ENCODE measurements around the gene SYNM.

SYNM gene

DNA sequence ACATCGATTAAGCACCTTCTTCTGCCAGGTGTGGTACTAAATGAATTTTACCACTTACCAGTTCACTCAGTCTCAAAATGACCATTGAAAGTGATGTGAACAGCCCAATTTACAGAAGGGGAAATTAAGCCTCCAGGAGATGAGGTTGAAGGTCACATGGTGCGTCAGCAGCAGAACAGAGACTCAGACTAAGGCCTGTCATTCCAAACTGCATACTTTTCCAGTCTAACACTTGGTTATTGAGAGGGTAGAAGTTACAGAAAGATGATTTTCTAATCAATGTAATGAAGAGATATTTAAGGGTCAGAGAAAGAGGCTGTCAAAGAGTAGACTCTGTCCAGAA is 76.1 kb downstream of the SYNM start:
- TF ChIP-seq, protein P1, sequence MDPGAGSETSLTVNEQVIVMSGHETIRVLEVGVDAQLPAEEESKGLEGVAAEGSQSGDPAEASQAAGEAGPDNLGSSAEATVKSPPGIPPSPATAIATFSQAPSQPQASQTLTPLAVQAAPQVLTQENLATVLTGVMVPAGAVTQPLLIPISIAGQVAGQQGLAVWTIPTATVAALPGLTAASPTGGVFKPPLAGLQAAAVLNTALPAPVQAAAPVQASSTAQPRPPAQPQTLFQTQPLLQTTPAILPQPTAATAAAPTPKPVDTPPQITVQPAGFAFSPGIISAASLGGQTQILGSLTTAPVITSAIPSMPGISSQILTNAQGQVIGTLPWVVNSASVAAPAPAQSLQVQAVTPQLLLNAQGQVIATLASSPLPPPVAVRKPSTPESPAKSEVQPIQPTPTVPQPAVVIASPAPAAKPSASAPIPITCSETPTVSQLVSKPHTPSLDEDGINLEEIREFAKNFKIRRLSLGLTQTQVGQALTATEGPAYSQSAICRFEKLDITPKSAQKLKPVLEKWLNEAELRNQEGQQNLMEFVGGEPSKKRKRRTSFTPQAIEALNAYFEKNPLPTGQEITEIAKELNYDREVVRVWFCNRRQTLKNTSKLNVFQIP (CRISPR knock-in tag; IDR thresholded peaks at IDR 0.05; ENCODE audit: borderline replicate concordance, low read depth) = no peak
- TF ChIP-seq, protein P2, sequence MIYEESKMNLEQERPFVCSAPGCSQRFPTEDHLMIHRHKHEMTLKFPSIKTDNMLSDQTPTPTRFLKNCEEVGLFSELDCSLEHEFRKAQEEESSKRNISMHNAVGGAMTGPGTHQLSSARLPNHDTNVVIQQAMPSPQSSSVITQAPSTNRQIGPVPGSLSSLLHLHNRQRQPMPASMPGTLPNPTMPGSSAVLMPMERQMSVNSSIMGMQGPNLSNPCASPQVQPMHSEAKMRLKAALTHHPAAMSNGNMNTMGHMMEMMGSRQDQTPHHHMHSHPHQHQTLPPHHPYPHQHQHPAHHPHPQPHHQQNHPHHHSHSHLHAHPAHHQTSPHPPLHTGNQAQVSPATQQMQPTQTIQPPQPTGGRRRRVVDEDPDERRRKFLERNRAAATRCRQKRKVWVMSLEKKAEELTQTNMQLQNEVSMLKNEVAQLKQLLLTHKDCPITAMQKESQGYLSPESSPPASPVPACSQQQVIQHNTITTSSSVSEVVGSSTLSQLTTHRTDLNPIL (CRISPR knock-in tag; IDR thresholded peaks at IDR 0.05; ENCODE audit: low read depth) = no peak
- TF ChIP-seq GLIS3 (CRISPR knock-in tag; IDR thresholded peaks at IDR 0.05) (no peak), ZC3H10 (CRISPR knock-in tag; IDR thresholded peaks at IDR 0.05) (no peak), ZFP3 (CRISPR knock-in tag; IDR thresholded peaks at IDR 0.05) (no peak), ZNF8 (CRISPR knock-in tag; IDR thresholded peaks at IDR 0.05) (no peak), CSDC2 (CRISPR knock-in tag; IDR thresholded peaks at IDR 0.05) (no peak), ZNF70 (CRISPR knock-in tag; IDR thresholded peaks at IDR 0.05) (no peak), BACH2 (CRISPR knock-in tag; IDR thresholded peaks at IDR 0.05; ENCODE audit: borderline replicate concordance) (no peak), TOX (CRISPR knock-in tag; IDR thresholded peaks at IDR 0.05; ENCODE audit: borderline replicate concordance) (no peak), ESRRG (CRISPR knock-in tag; IDR thresholded peaks at IDR 0.05) (no peak), ARNTL (CRISPR knock-in tag; IDR thresholded peaks at IDR 0.05; ENCODE audit: borderline replicate concordance, low read depth) (no peak), SNAI2 (CRISPR knock-in tag; IDR thresholded peaks at IDR 0.05) (no peak), RARB (CRISPR knock-in tag; IDR thresholded peaks at IDR 0.05) (no peak), ZFP30 (CRISPR knock-in tag; IDR thresholded peaks at IDR 0.05) (no peak)
- TF ChIP-seq, protein P3, sequence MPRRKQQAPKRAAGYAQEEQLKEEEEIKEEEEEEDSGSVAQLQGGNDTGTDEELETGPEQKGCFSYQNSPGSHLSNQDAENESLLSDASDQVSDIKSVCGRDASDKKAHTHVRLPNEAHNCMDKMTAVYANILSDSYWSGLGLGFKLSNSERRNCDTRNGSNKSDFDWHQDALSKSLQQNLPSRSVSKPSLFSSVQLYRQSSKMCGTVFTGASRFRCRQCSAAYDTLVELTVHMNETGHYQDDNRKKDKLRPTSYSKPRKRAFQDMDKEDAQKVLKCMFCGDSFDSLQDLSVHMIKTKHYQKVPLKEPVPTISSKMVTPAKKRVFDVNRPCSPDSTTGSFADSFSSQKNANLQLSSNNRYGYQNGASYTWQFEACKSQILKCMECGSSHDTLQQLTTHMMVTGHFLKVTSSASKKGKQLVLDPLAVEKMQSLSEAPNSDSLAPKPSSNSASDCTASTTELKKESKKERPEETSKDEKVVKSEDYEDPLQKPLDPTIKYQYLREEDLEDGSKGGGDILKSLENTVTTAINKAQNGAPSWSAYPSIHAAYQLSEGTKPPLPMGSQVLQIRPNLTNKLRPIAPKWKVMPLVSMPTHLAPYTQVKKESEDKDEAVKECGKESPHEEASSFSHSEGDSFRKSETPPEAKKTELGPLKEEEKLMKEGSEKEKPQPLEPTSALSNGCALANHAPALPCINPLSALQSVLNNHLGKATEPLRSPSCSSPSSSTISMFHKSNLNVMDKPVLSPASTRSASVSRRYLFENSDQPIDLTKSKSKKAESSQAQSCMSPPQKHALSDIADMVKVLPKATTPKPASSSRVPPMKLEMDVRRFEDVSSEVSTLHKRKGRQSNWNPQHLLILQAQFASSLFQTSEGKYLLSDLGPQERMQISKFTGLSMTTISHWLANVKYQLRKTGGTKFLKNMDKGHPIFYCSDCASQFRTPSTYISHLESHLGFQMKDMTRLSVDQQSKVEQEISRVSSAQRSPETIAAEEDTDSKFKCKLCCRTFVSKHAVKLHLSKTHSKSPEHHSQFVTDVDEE (CRISPR knock-in tag; IDR thresholded peaks at IDR 0.05) = no peak
- TF ChIP-seq, protein P4, sequence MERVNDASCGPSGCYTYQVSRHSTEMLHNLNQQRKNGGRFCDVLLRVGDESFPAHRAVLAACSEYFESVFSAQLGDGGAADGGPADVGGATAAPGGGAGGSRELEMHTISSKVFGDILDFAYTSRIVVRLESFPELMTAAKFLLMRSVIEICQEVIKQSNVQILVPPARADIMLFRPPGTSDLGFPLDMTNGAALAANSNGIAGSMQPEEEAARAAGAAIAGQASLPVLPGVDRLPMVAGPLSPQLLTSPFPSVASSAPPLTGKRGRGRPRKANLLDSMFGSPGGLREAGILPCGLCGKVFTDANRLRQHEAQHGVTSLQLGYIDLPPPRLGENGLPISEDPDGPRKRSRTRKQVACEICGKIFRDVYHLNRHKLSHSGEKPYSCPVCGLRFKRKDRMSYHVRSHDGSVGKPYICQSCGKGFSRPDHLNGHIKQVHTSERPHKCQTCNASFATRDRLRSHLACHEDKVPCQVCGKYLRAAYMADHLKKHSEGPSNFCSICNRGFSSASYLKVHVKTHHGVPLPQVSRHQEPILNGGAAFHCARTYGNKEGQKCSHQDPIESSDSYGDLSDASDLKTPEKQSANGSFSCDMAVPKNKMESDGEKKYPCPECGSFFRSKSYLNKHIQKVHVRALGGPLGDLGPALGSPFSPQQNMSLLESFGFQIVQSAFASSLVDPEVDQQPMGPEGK (CRISPR knock-in tag; IDR thresholded peaks at IDR 0.05; ENCODE audit: borderline replicate concordance) = no peak

DNA sequence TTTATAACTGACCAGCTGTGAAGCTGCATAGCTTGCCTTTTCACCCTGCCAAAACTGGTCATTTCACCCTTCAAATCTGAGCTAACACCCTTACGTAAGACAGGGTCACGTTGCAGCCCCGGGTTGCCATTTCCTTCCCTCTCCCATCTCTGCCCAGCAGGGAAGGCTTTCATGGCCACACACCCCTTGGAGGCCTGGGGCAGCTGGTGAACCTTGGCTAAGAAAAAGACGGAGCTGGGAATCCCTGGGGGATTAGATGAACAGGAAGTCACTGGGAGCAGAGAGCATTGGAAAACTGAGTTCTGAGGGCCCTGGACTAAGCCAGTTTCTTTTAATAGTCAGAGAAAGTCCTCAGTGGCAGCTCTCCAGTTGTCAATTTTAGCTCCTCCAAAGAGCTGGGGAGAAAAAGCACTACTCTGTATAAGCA is 76.7 kb downstream of the SYNM start:
- ATAC-seq = no peak
- TF ChIP-seq BACH2 (CRISPR knock-in tag; IDR thresholded peaks at IDR 0.05; ENCODE audit: borderline replicate concordance) (no peak), ESRRG (CRISPR knock-in tag; IDR thresholded peaks at IDR 0.05) (no peak), TCF4 (CRISPR knock-in tag; IDR thresholded peaks at IDR 0.05; ENCODE audit: borderline replicate concordance) (no peak), ZNF565 (CRISPR knock-in tag; conservative IDR thresholded peaks at IDR 0.05; ENCODE audit: low read depth) (no peak), CSDC2 (CRISPR knock-in tag; IDR thresholded peaks at IDR 0.05) (no peak), TOX (CRISPR knock-in tag; IDR thresholded peaks at IDR 0.05; ENCODE audit: borderline replicate concordance) (no peak), PPARA (CRISPR knock-in tag; IDR thresholded peaks at IDR 0.05; ENCODE audit: borderline replicate concordance) (no peak), SNAI2 (CRISPR knock-in tag; IDR thresholded peaks at IDR 0.05) (no peak), ARNTL (CRISPR knock-in tag; IDR thresholded peaks at IDR 0.05; ENCODE audit: borderline replicate concordance, low read depth) (no peak), ZNF8 (CRISPR knock-in tag; IDR thresholded peaks at IDR 0.05) (no peak), RARB (CRISPR knock-in tag; IDR thresholded peaks at IDR 0.05) (no peak)
- TF ChIP-seq, protein P5, sequence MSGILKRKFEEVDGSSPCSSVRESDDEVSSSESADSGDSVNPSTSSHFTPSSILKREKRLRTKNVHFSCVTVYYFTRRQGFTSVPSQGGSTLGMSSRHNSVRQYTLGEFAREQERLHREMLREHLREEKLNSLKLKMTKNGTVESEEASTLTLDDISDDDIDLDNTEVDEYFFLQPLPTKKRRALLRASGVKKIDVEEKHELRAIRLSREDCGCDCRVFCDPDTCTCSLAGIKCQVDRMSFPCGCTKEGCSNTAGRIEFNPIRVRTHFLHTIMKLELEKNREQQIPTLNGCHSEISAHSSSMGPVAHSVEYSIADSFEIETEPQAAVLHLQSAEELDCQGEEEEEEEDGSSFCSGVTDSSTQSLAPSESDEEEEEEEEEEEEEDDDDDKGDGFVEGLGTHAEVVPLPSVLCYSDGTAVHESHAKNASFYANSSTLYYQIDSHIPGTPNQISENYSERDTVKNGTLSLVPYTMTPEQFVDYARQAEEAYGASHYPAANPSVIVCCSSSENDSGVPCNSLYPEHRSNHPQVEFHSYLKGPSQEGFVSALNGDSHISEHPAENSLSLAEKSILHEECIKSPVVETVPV (CRISPR knock-in tag; IDR thresholded peaks at IDR 0.05) = no peak
- TF ChIP-seq, protein P1 (CRISPR knock-in tag; IDR thresholded peaks at IDR 0.05; ENCODE audit: borderline replicate concordance, low read depth) = no peak
- TF ChIP-seq, protein P4 (CRISPR knock-in tag; IDR thresholded peaks at IDR 0.05; ENCODE audit: borderline replicate concordance) = no peak

More for the DNA sequence above, 76.1 kb downstream of the SYNM start:
- no peak for ATAC-seq

Data from SK-N-SH treated with all-trans-retinoic acid at 6 μM for 48 hours (cell line).